ENCODE results near the gene YTHDF2.

Gene YTHDF2

DNA sequence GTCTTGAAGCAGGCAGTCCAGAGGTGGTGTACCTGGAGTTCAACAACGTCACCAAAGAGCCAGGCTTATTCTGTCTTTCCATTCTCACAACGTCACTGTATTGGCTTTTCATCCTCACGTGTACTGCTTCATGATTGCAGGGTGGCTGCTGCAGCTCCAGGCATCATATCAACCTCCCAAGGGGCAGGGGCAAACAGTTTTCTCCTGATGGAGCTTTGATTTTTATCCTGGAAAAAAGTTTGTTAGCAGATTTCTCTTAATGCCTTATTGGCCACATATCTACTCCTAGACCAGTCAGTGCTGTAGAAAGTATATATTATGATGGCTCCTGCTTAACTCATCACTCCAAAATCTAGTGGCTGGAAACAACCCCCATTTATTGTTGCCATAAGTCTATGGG lies 66.9 kb downstream of the YTHDF2 start:
- H3K4me1 ChIP-seq (ENCODE audit: control insufficient read depth, insufficient read depth, low read depth, low read length): no peaks in the 10 kb centered on the region
- H3K4me2 ChIP-seq (ENCODE audit: low read length, poor library complexity, severe bottlenecking): no peak overlapping the region
- H2BK120ac ChIP-seq (ENCODE audit: low read depth, low read length): no peak overlapping the region
- no peak overlapping the region for H3K27ac ChIP-seq (ENCODE audit: low read length, poor library complexity, severe bottlenecking)
- H4K91ac ChIP-seq (ENCODE audit: low read length): no peak overlapping the region
- H3K9ac ChIP-seq (ENCODE audit: low read length): no peak overlapping the region
- H3K23ac ChIP-seq (ENCODE audit: low read length in 2 of 2): no peak overlapping the region
- no peaks in the 10 kb centered on the region for H3K79me1 ChIP-seq (replicated peaks; ENCODE audit: low read length, poor library complexity, severe bottlenecking)
- H2BK12ac ChIP-seq (ENCODE audit: low read length in 2 of 2): no peak overlapping the region
- H3K36me3 ChIP-seq (ENCODE audit: control insufficient read depth in 1 of 2, insufficient read depth in 2 of 2, low read depth in 1 of 2, low read length in 2 of 2): no peaks in the 10 kb centered on the region
- no peak overlapping the region for H2BK15ac ChIP-seq (ENCODE audit: low read depth, poor library complexity, severe bottlenecking)
- WGBS: 92% methylated on average over 3 of the region's 3 CpGs
- H2AFZ ChIP-seq (ENCODE audit: low read depth, low read length): no peak overlapping the region
- no peak for DNase-seq
- no peak overlapping the region for H4K8ac ChIP-seq (ENCODE audit: low read length)
- no peak overlapping the region for H3K14ac ChIP-seq (ENCODE audit: low read length in 2 of 2)
- H3K18ac ChIP-seq (ENCODE audit: low read depth in 1 of 2, low read length in 2 of 2): no peak overlapping the region
- H3K9me3 ChIP-seq (ENCODE audit: control insufficient read depth, low read length): no peaks in the 10 kb centered on the region
- no peak overlapping the region for H3K4me3 ChIP-seq (ENCODE audit: insufficient read depth in 1 of 2, low read depth in 1 of 2, low read length in 2 of 2)
- no peak overlapping the region for H2BK5ac ChIP-seq (ENCODE audit: low read depth, low read length, poor library complexity, severe bottlenecking)
- no peak overlapping the region for H2AK5ac ChIP-seq (ENCODE audit: low read length, severe bottlenecking)
- H3K4ac ChIP-seq (ENCODE audit: low read depth in 1 of 2, low read length in 2 of 2): no peak overlapping the region
- H3K27me3 ChIP-seq (ENCODE audit: control insufficient read depth in 1 of 2, insufficient read depth in 1 of 2, low read length in 2 of 2): peaks cover 12 to 52% of the 10 kb centered on the region in 2 experiments

DNA sequence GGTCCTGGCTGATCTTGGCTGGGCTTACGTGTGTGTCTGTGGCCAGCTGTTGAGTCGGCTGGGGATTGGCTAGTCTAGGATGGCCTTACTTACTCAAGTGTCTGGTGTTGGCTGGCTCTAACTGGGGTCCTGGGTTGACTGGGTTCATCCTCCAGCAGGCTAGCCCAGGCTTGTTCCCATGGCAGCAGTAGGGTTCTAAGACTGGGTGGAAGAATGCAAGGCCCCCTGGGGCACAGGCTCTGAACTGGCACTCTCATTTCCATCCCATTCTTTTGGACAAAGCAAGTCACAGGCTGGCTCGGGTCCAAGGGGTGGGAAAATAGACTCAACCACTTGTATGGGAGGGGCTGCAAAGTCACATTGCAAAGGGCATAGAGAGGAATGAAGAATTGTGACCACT lies 67.3 kb downstream of the YTHDF2 start:
- H3K9ac ChIP-seq (ENCODE audit: low read length): no peak overlapping the region
- H2BK120ac ChIP-seq (ENCODE audit: low read depth, low read length): no peak overlapping the region

DNA sequence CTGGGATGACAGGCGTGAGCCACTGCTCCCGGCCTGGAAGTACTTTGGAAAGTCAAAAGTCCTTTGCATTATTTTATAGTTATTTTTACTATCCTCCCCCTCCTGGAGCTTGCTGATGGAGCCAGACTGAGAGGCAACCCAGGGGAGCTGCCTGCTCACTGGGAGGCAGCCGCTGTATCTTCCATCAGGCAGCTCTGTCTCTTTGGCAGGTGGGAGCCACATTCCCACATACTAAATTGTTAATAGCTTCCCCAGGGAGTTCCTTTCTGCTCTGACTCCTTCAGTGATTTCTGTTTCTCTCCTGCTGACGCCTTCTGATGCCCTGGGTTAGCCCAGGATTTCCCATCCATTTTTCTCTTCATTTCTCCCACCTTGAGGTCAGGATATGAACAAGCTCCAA lies 70.3 kb downstream of the YTHDF2 start:
- Histone ChIP-seq H3K9ac (ENCODE audit: low read length) (no peak overlapping the region), H3K79me1 (replicated peaks; ENCODE audit: low read length, poor library complexity, severe bottlenecking) (no peaks in the 10 kb centered on the region), H3K27me3 (ENCODE audit: control insufficient read depth in 1 of 2, insufficient read depth in 1 of 2, low read length in 2 of 2) (peaks cover 23 to 59% of the 10 kb centered on the region in 2 experiments), H2AK5ac (ENCODE audit: low read length, severe bottlenecking) (no peak overlapping the region), H3K36me3 (ENCODE audit: control insufficient read depth in 1 of 2, insufficient read depth in 2 of 2, low read depth in 1 of 2, low read length in 2 of 2) (no peaks in the 10 kb centered on the region), H2BK12ac (ENCODE audit: low read length in 2 of 2) (no peak overlapping the region), H3K4ac (ENCODE audit: low read depth in 1 of 2, low read length in 2 of 2) (no peak overlapping the region), H3K14ac (ENCODE audit: low read length in 2 of 2) (no peak overlapping the region), H2AFZ (ENCODE audit: low read depth, low read length) (no peak overlapping the region), H3K4me1 (ENCODE audit: control insufficient read depth, insufficient read depth, low read depth, low read length) (peaks cover 3% of the 10 kb centered on the region), H3K27ac (ENCODE audit: low read length, poor library complexity, severe bottlenecking) (no peak overlapping the region), H4K91ac (ENCODE audit: low read length) (no peak overlapping the region), H3K18ac (ENCODE audit: low read depth in 1 of 2, low read length in 2 of 2) (no peak overlapping the region), H2BK15ac (ENCODE audit: low read depth, poor library complexity, severe bottlenecking) (no peak overlapping the region), H3K23ac (ENCODE audit: low read length in 2 of 2) (no peak overlapping the region), H3K4me3 (ENCODE audit: insufficient read depth in 1 of 2, low read depth in 1 of 2, low read length in 2 of 2) (no peak overlapping the region), H2BK5ac (ENCODE audit: low read depth, low read length, poor library complexity, severe bottlenecking) (no peak overlapping the region), H4K8ac (ENCODE audit: low read length) (no peak overlapping the region), H2BK120ac (ENCODE audit: low read depth, low read length) (no peak overlapping the region), H3K9me3 (ENCODE audit: control insufficient read depth, low read length) (no peaks in the 10 kb centered on the region), H3K4me2 (ENCODE audit: low read length, poor library complexity, severe bottlenecking) (no peak overlapping the region)
- no peak for DNase-seq
- WGBS: 54% methylated on average over 4 of the region's 4 CpGs

More for the DNA sequence above, 67.3 kb downstream of the YTHDF2 start:
- Histone ChIP-seq H3K4me2 (ENCODE audit: low read length, poor library complexity, severe bottlenecking) (no peak overlapping the region), H3K4me3 (ENCODE audit: insufficient read depth in 1 of 2, low read depth in 1 of 2, low read length in 2 of 2) (no peak overlapping the region), H3K9me3 (ENCODE audit: control insufficient read depth, low read length) (no peaks in the 10 kb centered on the region), H3K4me1 (ENCODE audit: control insufficient read depth, insufficient read depth, low read depth, low read length) (no peaks in the 10 kb centered on the region), H2BK12ac (ENCODE audit: low read length in 2 of 2) (no peak overlapping the region), H3K79me1 (replicated peaks; ENCODE audit: low read length, poor library complexity, severe bottlenecking) (no peaks in the 10 kb centered on the region), H2AK5ac (ENCODE audit: low read length, severe bottlenecking) (no peak overlapping the region), H3K4ac (ENCODE audit: low read depth in 1 of 2, low read length in 2 of 2) (no peak overlapping the region), H3K14ac (ENCODE audit: low read length in 2 of 2) (no peak overlapping the region), H2BK5ac (ENCODE audit: low read depth, low read length, poor library complexity, severe bottlenecking) (no peak overlapping the region), H3K27ac (ENCODE audit: low read length, poor library complexity, severe bottlenecking) (no peak overlapping the region), H4K91ac (ENCODE audit: low read length) (no peak overlapping the region), H3K23ac (ENCODE audit: low read length in 2 of 2) (no peak overlapping the region), H3K27me3 (ENCODE audit: control insufficient read depth in 1 of 2, insufficient read depth in 1 of 2, low read length in 2 of 2) (peaks cover 8 to 47% of the 10 kb centered on the region in 2 experiments), H2BK15ac (ENCODE audit: low read depth, poor library complexity, severe bottlenecking) (no peak overlapping the region), H4K8ac (ENCODE audit: low read length) (no peak overlapping the region), H3K36me3 (ENCODE audit: control insufficient read depth in 1 of 2, insufficient read depth in 2 of 2, low read depth in 1 of 2, low read length in 2 of 2) (no peaks in the 10 kb centered on the region), H3K18ac (ENCODE audit: low read depth in 1 of 2, low read length in 2 of 2) (no peak overlapping the region), H2AFZ (ENCODE audit: low read depth, low read length) (no peak overlapping the region)
- WGBS: 85% methylated on average over 3 of the region's 3 CpGs
- no peak for DNase-seq

DNA sequence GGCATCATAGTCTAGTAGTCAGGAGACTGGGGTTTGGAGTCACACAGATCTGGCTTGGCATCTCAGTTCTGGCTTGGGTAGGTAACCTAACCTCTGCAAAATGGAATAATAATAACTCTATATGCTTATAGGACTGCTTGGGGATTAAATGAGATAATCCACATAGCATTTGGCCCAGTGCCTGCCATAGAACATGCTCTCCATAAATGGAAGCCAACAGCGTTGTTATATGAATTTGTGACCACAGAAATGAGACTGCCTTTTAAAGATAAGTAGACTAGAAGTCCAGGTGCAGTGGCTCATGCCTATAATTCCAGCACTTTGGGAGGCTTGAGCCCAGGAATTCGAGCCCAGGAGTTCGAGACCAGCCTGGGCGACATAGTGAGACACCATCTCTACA lies 71.2 kb downstream of the YTHDF2 start:
- Histone ChIP-seq H3K27me3 (ENCODE audit: control insufficient read depth in 1 of 2, insufficient read depth in 1 of 2, low read length in 2 of 2) (peaks cover 30 to 66% of the 10 kb centered on the region in 2 experiments), H4K91ac (ENCODE audit: low read length) (no peak overlapping the region), H3K79me1 (replicated peaks; ENCODE audit: low read length, poor library complexity, severe bottlenecking) (no peaks in the 10 kb centered on the region), H3K18ac (ENCODE audit: low read depth in 1 of 2, low read length in 2 of 2) (no peak overlapping the region), H2BK120ac (ENCODE audit: low read depth, low read length) (no peak overlapping the region), H3K36me3 (ENCODE audit: control insufficient read depth in 1 of 2, insufficient read depth in 2 of 2, low read depth in 1 of 2, low read length in 2 of 2) (peaks cover 0 to 6% of the 10 kb centered on the region in 2 experiments), H3K23ac (ENCODE audit: low read length in 2 of 2) (no peak overlapping the region), H2AK5ac (ENCODE audit: low read length, severe bottlenecking) (no peak overlapping the region), H3K9ac (ENCODE audit: low read length) (no peak overlapping the region), H2BK12ac (ENCODE audit: low read length in 2 of 2) (no peak overlapping the region), H3K4me1 (ENCODE audit: control insufficient read depth, insufficient read depth, low read depth, low read length) (peaks cover 9% of the 10 kb centered on the region), H3K27ac (ENCODE audit: low read length, poor library complexity, severe bottlenecking) (no peak overlapping the region), H2BK5ac (ENCODE audit: low read depth, low read length, poor library complexity, severe bottlenecking) (no peak overlapping the region), H2BK15ac (ENCODE audit: low read depth, poor library complexity, severe bottlenecking) (no peak overlapping the region), H3K4ac (ENCODE audit: low read depth in 1 of 2, low read length in 2 of 2) (no peak overlapping the region), H4K8ac (ENCODE audit: low read length) (no peak overlapping the region), H3K4me2 (ENCODE audit: low read length, poor library complexity, severe bottlenecking) (no peak overlapping the region), H3K9me3 (ENCODE audit: control insufficient read depth, low read length) (no peaks in the 10 kb centered on the region), H2AFZ (ENCODE audit: low read depth, low read length) (no peak overlapping the region), H3K4me3 (ENCODE audit: insufficient read depth in 1 of 2, low read depth in 1 of 2, low read length in 2 of 2) (no peak overlapping the region), H3K14ac (ENCODE audit: low read length in 2 of 2) (no peak overlapping the region)
- WGBS: 78% methylated on average over 4 of the region's 4 CpGs
- DNase-seq: no peak
